Loucy (cell line): Measurements from ENCODE around the gene MACROD2.

Source experiments
- H2AFZ ChIP-seq: fragments of 200-600 bp; sonication (generic); 2 replicates; pipeline ENCODE4 v1.6.0; 2016; ENCODE audit warnings: antibody characterized with exemption, mild to moderate bottlenecking, low read length, moderate library complexity
- H3F3A ChIP-seq: fragments of 200-600 bp; 2 replicates; pipeline ENCODE4 v1.6.0; 2016; ENCODE audit warnings: antibody characterized with exemption, low read depth, mild to moderate bottlenecking
- H3K27me3 ChIP-seq: fragments of 200-600 bp; sonication (generic); 2 replicates; pipeline ENCODE4 v1.6.1; 2014; ENCODE audit warnings: low read length, mild to moderate bottlenecking; ENCODE audit not compliant: insufficient read depth, poor library complexity, severe bottlenecking
- H3K36me3 ChIP-seq: fragments of 200-600 bp; sonication (generic); 2 replicates; pipeline ENCODE4 v1.6.1; 2016; ENCODE audit warnings: low read length; ENCODE audit not compliant: insufficient read depth
- H3K4me1 ChIP-seq: fragments of 200-600 bp; sonication (generic); 2 replicates; pipeline ENCODE4 v1.5.1; 2014; ENCODE audit warnings: low read length, mild to moderate bottlenecking; ENCODE audit not compliant: insufficient read depth, poor library complexity, severe bottlenecking
- H3K4me2 ChIP-seq: fragments of 200-600 bp; sonication (generic); 2 replicates; pipeline ENCODE4 v1.6.0; 2014; ENCODE audit warnings: antibody characterized with exemption, low read length, low read depth, mild to moderate bottlenecking; ENCODE audit not compliant: poor library complexity, severe bottlenecking
- H3K4me3 ChIP-seq: fragments of 200-600 bp; sonication (generic); 2 replicates; pipeline ENCODE4 v1.5.1; 2014; ENCODE audit warnings: low read length, mild to moderate bottlenecking, mixed read lengths; ENCODE audit not compliant: poor library complexity, severe bottlenecking
- H3K79me2 ChIP-seq: fragments of 200-600 bp; sonication (generic); 2 replicates; pipeline ENCODE4 v1.6.1; 2014; ENCODE audit warnings: low read length; ENCODE audit not compliant: insufficient read depth
- H3K9ac ChIP-seq: fragments of 200-600 bp; sonication (generic); 2 replicates; pipeline ENCODE4 v1.6.0; 2014; ENCODE audit warnings: mild to moderate bottlenecking, low read depth, low read length, moderate library complexity; ENCODE audit not compliant: poor library complexity, severe bottlenecking
- H3K9me2 ChIP-seq: fragments of 200-600 bp; sonication (generic); replicated peaks from 2 replicates; pipeline ENCODE4 v1.6.1; 2016; ENCODE audit warnings: low read depth, low read length, mixed read lengths
- H3K9me3 ChIP-seq: fragments of 200-600 bp; sonication (generic); 2 replicates; pipeline ENCODE4 v1.6.1; 2014; ENCODE audit warnings: mild to moderate bottlenecking, antibody characterized with exemption, low read length, low read depth; ENCODE audit not compliant: insufficient read depth
- H4K20me1 ChIP-seq: fragments of 200-600 bp; sonication (generic); 2 replicates; pipeline ENCODE4 v1.6.0; 2014; ENCODE audit warnings: antibody characterized with exemption, low read length, mild to moderate bottlenecking; ENCODE audit not compliant: insufficient read depth, poor library complexity, severe bottlenecking
- CTCF ChIP-seq: fragments of 200-600 bp; sonication (generic); conservative IDR thresholded peaks from 2 replicates; pipeline ENCODE4 v1.5.1; 2014; ENCODE audit warnings: mild to moderate bottlenecking, antibody characterized with exemption, low read length
- EZH2phosphoT487 ChIP-seq: fragments of 200-600 bp; IDR thresholded peaks from 2 replicates; pipeline ENCODE4 v1.6.1; 2018; ENCODE audit warnings: antibody characterized with exemption, mild to moderate bottlenecking, moderate library complexity, borderline replicate concordance

MACROD2 gene

GRCh38 chr20:15155848-15156401 is 1160.6 kb downstream of the MACROD2 start:
- no peak overlapping the region for H3K4me2 ChIP-seq
- H3K36me3 ChIP-seq = no peaks in the 10 kb centered on the region
- no peaks in the 10 kb centered on the region for H3K9me3 ChIP-seq
- H3K9ac ChIP-seq = no peak overlapping the region
- peaks cover 5% of the 10 kb centered on the region for H3K4me1 ChIP-seq
- no peak overlapping the region for H2AFZ ChIP-seq
- no peak overlapping the region for H3K4me3 ChIP-seq
- H3F3A ChIP-seq = no peaks in the 10 kb centered on the region
- no peaks in the 10 kb centered on the region for H3K27me3 ChIP-seq
- H3K9me2 ChIP-seq = no peaks in the 10 kb centered on the region
- H4K20me1 ChIP-seq = no peaks in the 10 kb centered on the region
- TF ChIP-seq CTCF = no peak
- TF ChIP-seq EZH2phosphoT487 = no peak
- no peaks in the 10 kb centered on the region for H3K79me2 ChIP-seq

- Histone ChIP-seq H3F3A (no peaks in the 10 kb centered on the region), H3K4me3 (no peak overlapping the region)
- TF ChIP-seq CTCF (no peak), EZH2phosphoT487 (no peak)
Observed at GRCh38 chr20:15158533-15158932, 1163.2 kb downstream of the MACROD2 start.

GRCh38 chr20:15162079-15162647 is 1166.8 kb downstream of the MACROD2 start:
- no peaks in the 10 kb centered on the region for H3K79me2 ChIP-seq
- peak overlapping the region; percentile 42 for H3K9ac ChIP-seq
- no peaks in the 10 kb centered on the region for H3K9me3 ChIP-seq
- no peaks in the 10 kb centered on the region for H3F3A ChIP-seq
- no peaks in the 10 kb centered on the region for H3K9me2 ChIP-seq
- peak overlapping the region; percentile 90 for H2AFZ ChIP-seq
- H3K36me3 ChIP-seq = no peaks in the 10 kb centered on the region
- no peaks in the 10 kb centered on the region for H3K27me3 ChIP-seq
- peak overlapping the region; percentile 70 for H3K4me3 ChIP-seq
- TF ChIP-seq CTCF = no peak
- TF ChIP-seq EZH2phosphoT487 = no peak
- peak overlapping the region; percentile 67 for H3K4me2 ChIP-seq
- peaks cover 17% of the 10 kb centered on the region for H3K4me1 ChIP-seq
- no peaks in the 10 kb centered on the region for H4K20me1 ChIP-seq

More at GRCh38 chr20:15158533-15158932, 1163.2 kb downstream of the MACROD2 start:
- peaks cover 21% of the 10 kb centered on the region for H3K4me1 ChIP-seq
- H3K27me3 ChIP-seq = no peaks in the 10 kb centered on the region
- H3K9me2 ChIP-seq = no peaks in the 10 kb centered on the region
- no peaks in the 10 kb centered on the region for H4K20me1 ChIP-seq
- H3K4me2 ChIP-seq = no peak overlapping the region
- H2AFZ ChIP-seq = no peak overlapping the region
- no peaks in the 10 kb centered on the region for H3K36me3 ChIP-seq
- no peaks in the 10 kb centered on the region for H3K9me3 ChIP-seq
- H3K9ac ChIP-seq = no peak overlapping the region
- H3K79me2 ChIP-seq = no peaks in the 10 kb centered on the region
